ENCODE measurements around the gene ZNF644.

ZNF644 gene

DNA sequence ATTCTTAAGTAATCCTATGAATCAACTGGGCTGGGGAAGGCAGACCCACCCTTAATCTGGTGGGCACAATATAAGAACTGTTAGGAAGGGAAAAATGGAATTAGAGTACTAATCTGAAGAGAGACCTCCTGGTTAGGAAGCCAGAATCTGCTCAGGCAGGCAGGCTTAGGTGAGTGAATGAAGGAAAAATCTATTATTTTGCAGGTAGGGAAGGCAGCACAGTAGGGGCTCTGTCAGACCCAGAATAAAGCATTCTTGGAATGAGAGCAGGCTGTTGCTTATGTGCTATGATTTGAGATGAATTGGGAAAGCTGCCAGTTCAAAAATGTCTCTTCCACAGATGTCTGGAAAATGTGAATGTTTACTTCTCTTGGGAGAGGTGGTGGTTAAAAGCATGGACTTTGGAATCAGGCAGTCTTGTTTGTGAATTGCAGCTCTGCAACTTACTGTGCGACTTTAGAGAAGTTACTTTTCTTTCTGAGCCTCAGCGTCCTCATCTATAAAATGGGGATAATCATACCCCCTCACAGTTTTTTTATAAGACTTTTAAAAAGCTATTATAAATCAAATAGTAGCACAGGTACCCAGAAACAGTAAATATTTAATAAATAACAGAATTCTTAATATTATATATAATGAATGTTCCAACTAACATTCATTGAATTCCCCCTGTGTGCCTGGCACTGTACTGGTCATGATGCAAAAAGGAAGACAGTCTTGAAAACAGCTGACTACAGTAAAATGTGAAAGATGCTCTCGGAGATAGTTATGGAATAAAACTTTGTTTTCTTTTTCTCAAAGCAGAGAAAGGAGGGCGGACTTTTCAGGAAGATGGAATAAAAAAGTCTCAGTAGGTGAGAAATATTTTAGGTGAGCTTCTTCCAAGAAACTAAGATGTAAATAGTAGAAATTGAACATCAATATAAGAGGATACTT is 15.3 kb upstream of the ZNF644 start:
- H3K4me1 Mint-ChIP-seq, result no peaks in the 10 kb centered on the region
- no peak overlapping the region for H3K4me3 Mint-ChIP-seq
- no peak overlapping the region for H3K27ac Mint-ChIP-seq
- DNase-seq, result no peak
- CTCF ChIA-PET, result no interaction called here
- peaks cover 4% of the 10 kb centered on the region for H3K9me3 Mint-ChIP-seq
- H3K36me3 Mint-ChIP-seq, result no peaks in the 10 kb centered on the region
- H3K27me3 Mint-ChIP-seq, result no peaks in the 10 kb centered on the region

DNA sequence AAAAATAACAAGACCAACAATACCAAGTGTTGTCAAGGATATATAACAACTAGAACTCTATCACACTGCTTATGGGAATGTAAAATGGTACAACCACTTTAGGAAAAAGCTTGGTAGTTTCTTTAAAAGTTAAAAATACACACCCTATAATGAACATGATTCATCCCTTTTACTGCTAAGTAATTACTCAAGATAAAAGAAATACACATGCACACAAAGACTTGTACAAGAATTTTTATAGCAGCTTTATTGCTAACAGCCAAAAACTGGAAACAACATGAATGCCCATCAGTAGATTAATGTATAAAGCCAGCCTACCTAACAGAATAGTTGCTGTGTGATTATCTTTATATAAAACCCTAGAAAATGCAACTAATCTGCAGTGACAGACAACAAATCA is 10.5 kb upstream of the ZNF644 start:
- H3K4me3 Mint-ChIP-seq, result no peak overlapping the region
- H3K4me1 Mint-ChIP-seq, result no peaks in the 10 kb centered on the region
- no peaks in the 10 kb centered on the region for H3K36me3 Mint-ChIP-seq
- CTCF ChIA-PET, result no interaction called here
- H3K27me3 Mint-ChIP-seq, result peaks cover 5% of the 10 kb centered on the region
- DNase-seq, result no peak
- H3K9me3 Mint-ChIP-seq, result no peaks in the 10 kb centered on the region
- no peak overlapping the region for H3K27ac Mint-ChIP-seq

DNA sequence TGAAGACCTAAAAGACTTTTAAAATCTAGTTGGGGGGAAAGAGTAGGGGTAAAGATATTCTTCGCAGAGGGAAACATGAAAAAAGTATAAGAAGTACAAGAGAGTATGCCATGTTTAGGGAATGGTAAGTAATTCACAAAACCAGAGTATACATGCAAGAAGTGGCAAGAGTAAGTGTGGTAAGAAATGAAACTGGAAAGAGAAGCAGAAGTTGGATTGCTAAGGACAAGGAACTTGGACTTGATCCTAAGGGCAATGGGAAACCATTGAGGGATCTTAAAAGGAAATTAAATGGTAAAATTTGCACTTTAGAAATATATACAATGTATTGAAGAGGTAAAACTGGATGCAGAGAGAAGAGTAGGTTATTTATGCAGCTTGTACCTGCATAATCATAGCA is 9.2 kb upstream of the ZNF644 start:
- Mint-ChIP-seq H3K27me3 (peaks cover 5% of the 10 kb centered on the region), H3K27ac (no peak overlapping the region), H3K4me3 (no peak overlapping the region), H3K9me3 (no peaks in the 10 kb centered on the region), H3K4me1 (no peaks in the 10 kb centered on the region), H3K36me3 (no peaks in the 10 kb centered on the region)
- no peak for DNase-seq
- CTCF ChIA-PET, result no interaction called here

DNA sequence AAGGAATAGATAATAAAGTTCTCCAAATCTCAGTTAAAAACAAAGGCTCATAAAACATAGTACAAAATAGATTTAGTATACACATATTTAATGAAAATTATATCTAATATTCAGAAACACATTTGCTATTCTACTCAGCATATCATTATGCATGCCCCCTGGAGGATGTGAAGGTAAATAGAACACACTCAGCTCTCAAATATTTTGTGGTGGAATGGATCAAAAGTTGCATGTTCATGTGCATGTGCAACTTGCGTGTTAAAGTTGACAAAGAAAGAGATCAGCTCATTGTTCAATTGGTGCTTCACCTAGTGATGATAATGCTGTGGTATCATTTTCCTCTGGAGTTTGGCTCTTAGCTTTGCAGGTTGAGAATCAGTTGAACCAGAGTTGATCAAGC is 4.9 kb upstream of the ZNF644 start:
- Mint-ChIP-seq H3K4me3 (no peak overlapping the region), H3K27ac (no peak overlapping the region), H3K27me3 (peaks cover 5% of the 10 kb centered on the region), H3K36me3 (peaks cover under 1% of the 10 kb centered on the region), H3K9me3 (no peaks in the 10 kb centered on the region), H3K4me1 (peaks cover 12% of the 10 kb centered on the region)
- DNase-seq, result no peak
- CTCF ChIA-PET, result interaction anchor here (0.7 to 1.4 kb wide), 3 partner anchors 11 to 306 kb away, joined by 3 read pairs; no protein-coding TSS in a partner anchor

DNA sequence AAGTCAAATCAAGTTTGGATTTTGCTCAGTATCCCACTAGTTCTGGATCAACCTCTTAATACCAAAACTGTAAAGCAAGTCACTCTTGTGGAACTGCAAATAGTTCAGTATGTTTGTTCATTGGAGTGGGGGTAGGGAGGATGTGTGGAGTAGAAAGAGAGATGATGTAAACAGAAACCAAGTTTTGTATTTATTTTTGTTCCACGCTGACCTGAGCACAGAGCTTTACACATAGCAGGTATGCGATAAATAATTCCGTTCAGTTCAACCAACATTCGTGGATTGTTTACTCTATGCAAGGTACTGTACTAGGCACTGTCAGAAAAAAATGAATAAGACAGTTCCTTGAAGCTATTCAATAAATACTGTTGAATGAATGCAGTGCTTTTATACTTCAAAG is 4.5 kb upstream of the ZNF644 start:
- no peaks in the 10 kb centered on the region for H3K9me3 Mint-ChIP-seq
- H3K27ac Mint-ChIP-seq, result no peak overlapping the region
- peaks cover 3% of the 10 kb centered on the region for H3K27me3 Mint-ChIP-seq
- H3K4me3 Mint-ChIP-seq, result no peak overlapping the region
- H3K36me3 Mint-ChIP-seq, result peaks cover 1% of the 10 kb centered on the region
- H3K4me1 Mint-ChIP-seq, result peaks cover 12% of the 10 kb centered on the region
- no peak for DNase-seq
- CTCF ChIA-PET, result interaction anchor here (0.7 to 1.4 kb wide), 3 partner anchors 11 to 306 kb away, joined by 3 read pairs; no protein-coding TSS in a partner anchor

DNA sequence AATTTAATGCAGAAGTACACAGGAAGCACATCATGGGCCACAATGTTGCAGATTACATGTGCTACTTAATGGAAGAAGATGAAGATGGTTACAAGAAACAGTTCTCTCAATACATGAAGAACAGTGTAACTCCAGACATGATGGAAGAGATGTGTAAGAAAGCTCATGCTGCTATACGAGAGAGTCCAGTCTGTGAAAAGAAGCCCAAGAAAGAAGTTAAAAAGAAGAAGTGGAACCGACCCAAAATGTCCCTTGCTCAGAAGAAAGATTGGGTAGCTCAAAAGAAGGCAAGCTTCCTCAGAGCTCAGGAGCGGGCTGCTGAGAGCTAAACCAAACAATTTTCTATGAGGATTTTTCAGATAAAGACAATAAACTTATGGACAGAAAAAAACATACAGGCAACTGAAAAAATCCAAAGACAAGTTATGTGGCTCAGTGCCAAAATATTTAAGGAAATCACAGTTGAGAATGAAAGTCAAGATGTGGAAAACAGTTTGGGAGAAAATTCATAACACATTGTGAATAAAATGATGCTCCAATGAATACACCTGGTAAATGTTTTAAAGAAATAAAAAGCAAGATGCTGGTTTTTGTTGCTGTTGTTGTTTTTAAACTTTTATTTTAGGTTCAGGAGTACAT is 2.8 kb upstream of the ZNF644 start:
- Mint-ChIP-seq H3K27ac (no peak overlapping the region), H3K4me3 (no peak overlapping the region), H3K36me3 (peaks cover 12% of the 10 kb centered on the region), H3K4me1 (peaks cover 28% of the 10 kb centered on the region), H3K27me3 (no peaks in the 10 kb centered on the region), H3K9me3 (no peaks in the 10 kb centered on the region)
- CTCF ChIA-PET, result no interaction called here
- no peak for DNase-seq

DNA sequence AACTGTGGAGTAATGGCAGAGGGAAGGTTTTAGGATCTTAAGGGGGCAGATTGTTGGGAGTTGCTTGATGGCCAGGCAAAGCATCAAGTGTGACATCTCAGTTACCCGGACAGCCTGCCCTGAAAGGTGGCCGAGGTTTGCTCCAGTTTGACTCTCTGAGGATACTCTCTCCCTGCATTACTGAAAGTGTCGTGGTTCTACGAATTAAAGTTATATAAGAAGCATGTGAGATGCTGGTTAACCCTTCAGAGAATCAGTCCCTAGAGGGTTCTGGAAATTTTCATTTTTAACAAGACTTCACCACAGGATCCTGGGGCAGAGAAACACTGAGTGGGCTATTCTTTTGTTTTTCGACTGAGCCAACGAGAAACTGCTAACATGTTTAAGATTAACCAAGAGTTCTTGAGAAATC is 689 bp upstream of the ZNF644 start:
- H3K27ac Mint-ChIP-seq, result peak overlapping the region; percentile 99
- peaks cover 22% of the 10 kb centered on the region for H3K36me3 Mint-ChIP-seq
- H3K27me3 Mint-ChIP-seq, result no peaks in the 10 kb centered on the region
- no peak for DNase-seq
- H3K4me3 Mint-ChIP-seq, result peak overlapping the region; percentile 92
- H3K9me3 Mint-ChIP-seq, result no peaks in the 10 kb centered on the region
- CTCF ChIA-PET, result no interaction called here
- H3K4me1 Mint-ChIP-seq, result peaks cover 49% of the 10 kb centered on the region

DNA sequence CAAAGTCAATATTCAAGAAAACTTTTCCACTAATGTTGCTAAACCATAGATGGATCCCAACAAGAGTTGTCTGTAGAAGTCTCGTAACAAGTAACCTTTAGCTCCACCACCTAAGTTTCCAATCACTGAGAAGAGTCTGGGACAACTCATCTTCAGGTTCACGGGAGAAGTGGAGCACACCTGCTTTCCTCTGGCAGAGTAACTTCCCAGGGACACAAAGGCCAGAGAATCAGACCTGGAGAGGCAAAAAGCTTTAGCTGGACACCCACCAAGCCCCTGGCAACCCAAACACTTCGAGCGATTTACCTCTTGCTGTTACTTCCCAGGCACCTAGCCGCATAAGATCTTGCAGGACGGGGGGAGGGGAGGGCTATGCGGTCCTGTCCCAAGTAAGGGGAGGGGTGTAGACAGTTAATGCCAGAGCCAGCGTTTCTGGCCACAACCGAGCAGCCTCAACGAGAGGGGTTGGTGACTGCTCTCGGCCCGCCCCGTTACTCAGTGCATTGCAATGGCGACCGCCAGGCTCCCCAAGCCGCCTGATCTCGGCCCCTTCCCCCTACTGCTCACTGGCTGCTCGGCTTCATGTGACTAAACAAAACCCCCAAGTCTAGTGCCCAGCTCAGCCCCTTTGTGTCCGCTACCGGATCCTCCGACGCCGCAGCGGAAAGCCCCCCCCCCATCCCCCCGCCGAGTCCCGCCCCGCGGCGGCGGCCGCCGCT is 709 bp downstream of the ZNF644 start:
- H3K4me1 Mint-ChIP-seq, result peaks cover 56% of the 10 kb centered on the region

DNA sequence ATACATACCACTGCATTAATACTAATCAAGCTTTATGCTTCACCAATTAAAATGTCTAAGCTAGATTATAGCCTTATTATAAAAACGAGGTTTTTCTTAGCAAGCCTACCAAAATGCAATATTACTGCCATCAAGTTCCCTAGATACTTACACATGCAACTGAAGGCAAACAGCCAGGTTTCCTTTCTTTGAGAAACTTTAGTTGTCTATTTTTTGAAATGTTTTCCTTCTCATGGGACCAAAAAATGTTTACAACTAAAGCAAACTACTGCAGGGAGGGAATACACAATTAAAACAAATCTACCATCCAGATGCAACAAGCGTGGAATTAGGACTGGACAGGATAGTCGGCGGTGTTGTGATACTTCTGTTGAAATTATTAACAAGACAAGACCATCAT is 1.3 kb downstream of the ZNF644 start:
- no peak for DNase-seq
- Mint-ChIP-seq H3K4me1 (peaks cover 61% of the 10 kb centered on the region), H3K27ac (peak overlapping the region; percentile 99), H3K27me3 (no peaks in the 10 kb centered on the region), H3K36me3 (peaks cover 27% of the 10 kb centered on the region), H3K4me3 (peak overlapping the region; percentile 92), H3K9me3 (no peaks in the 10 kb centered on the region)
- CTCF ChIA-PET, result interaction anchor here (1.1 kb wide), 1 partner anchor 299 kb away, joined by 3 read pairs; no protein-coding TSS in a partner anchor

More for the DNA sequence above, 709 bp downstream of the ZNF644 start:
- H3K9me3 Mint-ChIP-seq, result no peaks in the 10 kb centered on the region
- H3K36me3 Mint-ChIP-seq, result peaks cover 24% of the 10 kb centered on the region
- no peaks in the 10 kb centered on the region for H3K27me3 Mint-ChIP-seq
- DNase-seq, result peak; percentile 81
- CTCF ChIA-PET, result interaction anchor here (1.1 kb wide), 1 partner anchor 300 kb away, joined by 3 read pairs; no protein-coding TSS in a partner anchor
- H3K27ac Mint-ChIP-seq, result peak overlapping the region; percentile 99
- peak overlapping the region; percentile 92 for H3K4me3 Mint-ChIP-seq

DNA sequence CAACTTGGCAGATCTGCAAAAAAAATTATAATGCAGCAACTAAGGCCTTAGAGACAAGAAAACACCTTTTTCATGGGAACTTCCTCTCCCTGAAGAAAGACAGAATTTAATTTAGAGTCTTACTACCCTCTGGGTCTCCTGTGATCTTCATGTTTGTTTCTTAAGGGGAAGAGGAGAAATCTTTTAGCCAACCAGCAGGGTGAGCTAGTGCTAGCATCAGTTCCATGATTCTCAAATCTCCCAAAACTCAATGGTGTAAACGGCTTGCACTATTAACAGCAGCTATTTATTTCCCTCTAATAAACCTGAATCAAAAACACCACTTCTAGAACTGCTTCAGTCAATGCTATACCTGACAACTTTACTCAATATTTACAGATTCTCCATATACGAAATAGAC is 3.8 kb downstream of the ZNF644 start:
- Mint-ChIP-seq H3K27me3 (no peaks in the 10 kb centered on the region), H3K4me1 (peaks cover 71% of the 10 kb centered on the region), H3K36me3 (peaks cover 34% of the 10 kb centered on the region), H3K27ac (peak overlapping the region; percentile 46), H3K4me3 (no peak overlapping the region), H3K9me3 (no peaks in the 10 kb centered on the region)
- CTCF ChIA-PET, result interaction anchor here (2.4 kb wide), 1 partner anchor 147 kb away, joined by 14 read pairs; no protein-coding TSS in a partner anchor
- DNase-seq, result no peak

DNA sequence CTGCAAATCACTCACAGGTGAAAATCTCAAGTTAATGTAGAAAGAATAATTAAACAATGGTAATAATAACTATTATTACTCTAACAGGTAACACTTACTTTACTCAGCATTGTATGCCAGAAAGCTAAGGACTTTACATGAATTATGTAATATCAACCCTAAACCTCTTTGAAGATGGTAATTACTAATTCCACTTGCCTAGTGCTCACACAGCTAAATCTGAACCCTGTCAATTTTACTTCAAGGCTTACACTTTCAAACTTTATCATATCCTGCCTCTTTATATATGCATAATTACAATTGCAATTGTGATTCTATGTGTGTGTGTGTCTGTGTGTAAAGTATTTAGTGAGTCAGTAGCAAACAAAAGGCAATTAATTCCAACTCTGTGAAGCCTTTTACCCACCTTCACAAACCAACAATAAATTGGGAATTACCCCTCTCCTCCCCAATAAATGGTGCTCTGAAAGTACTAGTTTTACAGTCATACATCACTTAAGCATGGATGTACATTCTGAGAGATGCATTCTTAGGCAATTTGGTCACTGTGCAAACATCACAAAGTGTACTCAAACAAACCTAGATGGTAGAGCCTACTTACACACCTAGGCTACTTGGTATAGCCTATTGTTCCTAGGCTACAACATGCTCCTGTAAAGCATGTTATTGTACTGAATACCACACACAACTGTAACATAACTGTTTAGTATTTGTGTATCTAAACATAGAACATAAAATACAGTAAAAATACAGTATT is 5.9 kb downstream of the ZNF644 start:
- Mint-ChIP-seq H3K27me3 (no peaks in the 10 kb centered on the region), H3K9me3 (no peaks in the 10 kb centered on the region), H3K4me3 (no peak overlapping the region), H3K27ac (no peak overlapping the region), H3K4me1 (peaks cover 77% of the 10 kb centered on the region), H3K36me3 (peaks cover 40% of the 10 kb centered on the region)
- no peak for DNase-seq
- CTCF ChIA-PET, result interaction anchor here (1.1 kb wide), 1 partner anchor 11 kb away, joined by 3 read pairs; no protein-coding TSS in a partner anchor

DNA sequence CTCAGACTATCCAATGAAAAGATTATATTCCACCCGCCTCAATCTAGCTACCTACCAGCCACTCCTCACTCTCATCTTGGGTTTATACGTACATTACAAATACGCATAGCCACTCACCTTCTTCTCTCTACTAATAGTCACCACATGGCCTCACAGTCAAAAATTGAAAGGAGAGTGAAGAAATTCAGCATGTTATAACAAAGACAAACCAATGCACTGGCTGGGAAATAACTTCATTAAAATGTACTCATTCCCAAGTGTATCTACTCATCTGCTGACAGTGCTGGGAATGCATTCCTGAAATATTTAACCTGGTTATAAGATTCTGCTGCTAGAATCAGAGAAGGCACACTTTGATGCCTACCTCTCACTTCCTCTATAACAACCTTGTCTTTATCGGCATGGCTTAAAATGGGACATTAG is 6.5 kb downstream of the ZNF644 start:
- CTCF ChIA-PET, result interaction anchor here (1.1 kb wide), 1 partner anchor 11 kb away, joined by 3 read pairs; no protein-coding TSS in a partner anchor
- Mint-ChIP-seq H3K4me1 (peaks cover 73% of the 10 kb centered on the region), H3K27me3 (no peaks in the 10 kb centered on the region), H3K36me3 (peaks cover 36% of the 10 kb centered on the region), H3K9me3 (no peaks in the 10 kb centered on the region), H3K4me3 (no peak overlapping the region), H3K27ac (no peak overlapping the region)
- no peak for DNase-seq

DNA sequence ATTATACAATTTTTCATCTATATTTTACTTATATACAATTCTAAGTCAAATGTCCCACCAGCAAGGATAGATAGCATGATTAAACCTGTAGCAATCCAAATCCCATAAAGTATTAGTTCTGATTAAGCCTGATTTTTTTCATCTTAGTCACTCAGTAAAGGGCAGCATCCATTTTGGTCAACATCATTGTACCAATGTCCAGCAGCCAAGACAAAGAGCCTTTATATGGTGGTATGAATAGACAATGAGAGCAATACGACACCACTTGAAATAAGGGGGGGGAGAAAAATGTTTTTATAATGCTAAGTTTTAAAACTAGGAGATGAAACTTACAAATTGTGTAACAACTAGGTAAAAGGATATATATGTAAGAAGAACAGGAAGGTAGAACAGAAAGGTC is 7.4 kb downstream of the ZNF644 start:
- no peak overlapping the region for H3K4me3 Mint-ChIP-seq
- no peak overlapping the region for H3K27ac Mint-ChIP-seq
- H3K9me3 Mint-ChIP-seq, result no peaks in the 10 kb centered on the region
- H3K36me3 Mint-ChIP-seq, result peaks cover 35% of the 10 kb centered on the region
- no peak for DNase-seq
- H3K4me1 Mint-ChIP-seq, result peaks cover 65% of the 10 kb centered on the region
- no peaks in the 10 kb centered on the region for H3K27me3 Mint-ChIP-seq
- CTCF ChIA-PET, result no interaction called here
